Measurements from ENCODE around the gene HACE1.
A peak's percentile ranks its signal among the peaks of the same experiment; 100 is the strongest.
"Not testable (repeated sequence)": the region's sequence is repeated elsewhere in the genome, so short reads cannot be mapped to it uniquely, and the experiment has no call there.

Gene HACE1

GRCh38 chr6:104858642-104859041 is 1.1 kb downstream of the HACE1 start:
- H3K4me1 Mint-ChIP-seq (ENCODE audit: low read depth in 2 of 2), result peaks cover 6 to 10% of the 10 kb centered on the region in 2 donors
- H3K9me3 Mint-ChIP-seq, result no peaks in the 10 kb centered on the region
- peaks cover 5% of the 10 kb centered on the region for H3K36me3 Mint-ChIP-seq (ENCODE audit: insufficient read depth)
- H3K27ac Mint-ChIP-seq, result peak overlapping the region in 1 of 2 donors; percentile 89
- ATAC-seq (replicated peaks), result no peak
- peaks cover 14 to 18% of the 10 kb centered on the region in 2 donors for H3K27me3 Mint-ChIP-seq
- peak overlapping the region; percentile 87 to 91 for H3K4me3 Mint-ChIP-seq
- no peak for DNase-seq

- Mint-ChIP-seq H3K4me1 (ENCODE audit: low read depth in 2 of 2) (peaks cover 6 to 10% of the 10 kb centered on the region in 2 donors), H3K9me3 (no peaks in the 10 kb centered on the region), H3K27me3 (no peaks in the 10 kb centered on the region), H3K4me3 (no peak overlapping the region), H3K27ac (no peak overlapping the region), H3K36me3 (ENCODE audit: insufficient read depth) (peaks cover 13% of the 10 kb centered on the region)
- DNase-seq, result no peak
- no peak for ATAC-seq (replicated peaks)
Measured at GRCh38 chr6:104855507-104855906, 4.2 kb downstream of the HACE1 start.

- not testable (repeated sequence) for H3K27ac Mint-ChIP-seq; H3K4me3 Mint-ChIP-seq; ATAC-seq (replicated peaks); H3K27me3 Mint-ChIP-seq; H3K4me1 Mint-ChIP-seq (ENCODE audit: low read depth in 2 of 2); DNase-seq; H3K9me3 Mint-ChIP-seq
- peaks cover 30% of the 10 kb centered on the region for H3K36me3 Mint-ChIP-seq (ENCODE audit: insufficient read depth)
Measured at GRCh38 chr6:104847721-104848120, 12.0 kb downstream of the HACE1 start.

- ATAC-seq (replicated peaks), result no peak
- Mint-ChIP-seq H3K9me3 (no peaks in the 10 kb centered on the region), H3K36me3 (ENCODE audit: insufficient read depth) (peaks cover 3% of the 10 kb centered on the region), H3K4me1 (ENCODE audit: low read depth in 2 of 2) (no peaks in the 10 kb centered on the region), H3K27ac (no peak overlapping the region), H3K4me3 (no peak overlapping the region), H3K27me3 (no peaks in the 10 kb centered on the region)
- no peak for DNase-seq
Measured at GRCh38 chr6:104843229-104843628, 16.5 kb downstream of the HACE1 start.

- no peak overlapping the region for H3K27ac Mint-ChIP-seq
Measured at GRCh38 chr6:104837158-104837557, 22.6 kb downstream of the HACE1 start.

GRCh38 chr6:104836479-104837020 is 23.2 kb downstream of the HACE1 start:
- not testable (repeated sequence) for H3K9me3 Mint-ChIP-seq

More at GRCh38 chr6:104837158-104837557, 22.6 kb downstream of the HACE1 start:
- Mint-ChIP-seq H3K9me3 (no peaks in the 10 kb centered on the region), H3K4me1 (ENCODE audit: low read depth in 2 of 2) (peaks cover 0 to 2% of the 10 kb centered on the region in 2 donors), H3K4me3 (no peak overlapping the region), H3K27me3 (no peaks in the 10 kb centered on the region), H3K36me3 (ENCODE audit: insufficient read depth) (peaks cover 12% of the 10 kb centered on the region)
- ATAC-seq (replicated peaks) (no peak), DNase-seq (no peak)

GRCh38 chr6:104835782-104836181 is 23.9 kb downstream of the HACE1 start:
- Mint-ChIP-seq H3K27me3 (no peaks in the 10 kb centered on the region), H3K4me1 (ENCODE audit: low read depth in 2 of 2) (peaks cover 0 to 2% of the 10 kb centered on the region in 2 donors), H3K9me3 (no peaks in the 10 kb centered on the region), H3K4me3 (no peak overlapping the region), H3K27ac (no peak overlapping the region), H3K36me3 (ENCODE audit: insufficient read depth) (peaks cover 15% of the 10 kb centered on the region)
- DNase-seq, result no peak
- no peak for ATAC-seq (replicated peaks)

More at GRCh38 chr6:104836479-104837020, 23.2 kb downstream of the HACE1 start:
- not testable (repeated sequence) for ATAC-seq (replicated peaks); H3K27me3 Mint-ChIP-seq; H3K27ac Mint-ChIP-seq; H3K4me1 Mint-ChIP-seq (ENCODE audit: low read depth in 2 of 2); DNase-seq; H3K4me3 Mint-ChIP-seq
- peaks cover 15% of the 10 kb centered on the region for H3K36me3 Mint-ChIP-seq (ENCODE audit: insufficient read depth)

GRCh38 chr6:104829183-104829958 is 30.3 kb downstream of the HACE1 start:
- no peak overlapping the region for H3K4me3 Mint-ChIP-seq
- no peak for DNase-seq
- H3K27ac Mint-ChIP-seq, result no peak overlapping the region
- no peaks in the 10 kb centered on the region for H3K4me1 Mint-ChIP-seq (ENCODE audit: low read depth in 2 of 2)
- no peaks in the 10 kb centered on the region for H3K27me3 Mint-ChIP-seq
- H3K36me3 Mint-ChIP-seq (ENCODE audit: insufficient read depth), result peaks cover 15% of the 10 kb centered on the region
- no peaks in the 10 kb centered on the region for H3K9me3 Mint-ChIP-seq
- no peak for ATAC-seq (replicated peaks)

- Mint-ChIP-seq H3K27ac (no peak overlapping the region), H3K36me3 (ENCODE audit: insufficient read depth) (peaks cover 15% of the 10 kb centered on the region), H3K4me1 (ENCODE audit: low read depth in 2 of 2) (no peaks in the 10 kb centered on the region), H3K27me3 (no peaks in the 10 kb centered on the region), H3K9me3 (no peaks in the 10 kb centered on the region), H3K4me3 (no peak overlapping the region)
- ATAC-seq (replicated peaks) (no peak), DNase-seq (no peak)
Measured at GRCh38 chr6:104828478-104828877, 31.2 kb downstream of the HACE1 start.

- DNase-seq; ATAC-seq (replicated peaks); H3K27me3 Mint-ChIP-seq; H3K27ac Mint-ChIP-seq; H3K36me3 Mint-ChIP-seq (ENCODE audit: insufficient read depth); H3K9me3 Mint-ChIP-seq; H3K4me3 Mint-ChIP-seq; H3K4me1 Mint-ChIP-seq (ENCODE audit: low read depth in 2 of 2): not testable (repeated sequence)
Measured at GRCh38 chr6:104820820-104821219, 38.9 kb downstream of the HACE1 start.

- no peak for DNase-seq
- Mint-ChIP-seq H3K36me3 (ENCODE audit: insufficient read depth) (no peaks in the 10 kb centered on the region), H3K9me3 (no peaks in the 10 kb centered on the region), H3K27ac (no peak overlapping the region), H3K4me3 (no peak overlapping the region), H3K4me1 (ENCODE audit: low read depth in 2 of 2) (peaks cover 3 to 9% of the 10 kb centered on the region in 2 donors), H3K27me3 (no peaks in the 10 kb centered on the region)
- no peak for ATAC-seq (replicated peaks)
Measured at GRCh38 chr6:104816125-104816524, 43.6 kb downstream of the HACE1 start.

- Mint-ChIP-seq H3K9me3 (no peaks in the 10 kb centered on the region), H3K36me3 (ENCODE audit: insufficient read depth) (no peaks in the 10 kb centered on the region), H3K4me1 (ENCODE audit: low read depth in 2 of 2) (peaks cover 3 to 9% of the 10 kb centered on the region in 2 donors), H3K27ac (no peak overlapping the region), H3K4me3 (no peak overlapping the region), H3K27me3 (no peaks in the 10 kb centered on the region)
- ATAC-seq (replicated peaks), result no peak
- no peak for DNase-seq
Measured at GRCh38 chr6:104814743-104815142, 45.0 kb downstream of the HACE1 start.

GRCh38 chr6:104813552-104813951 is 46.2 kb downstream of the HACE1 start:
- Mint-ChIP-seq H3K27me3 (no peaks in the 10 kb centered on the region), H3K27ac (no peak overlapping the region), H3K4me3 (no peak overlapping the region), H3K9me3 (no peaks in the 10 kb centered on the region), H3K4me1 (ENCODE audit: low read depth in 2 of 2) (peaks cover 0 to 5% of the 10 kb centered on the region in 2 donors), H3K36me3 (ENCODE audit: insufficient read depth) (no peaks in the 10 kb centered on the region)
- no peak for ATAC-seq (replicated peaks)
- DNase-seq, result no peak

- H3K36me3 Mint-ChIP-seq (ENCODE audit: insufficient read depth), result no peaks in the 10 kb centered on the region
- ATAC-seq (replicated peaks) (no peak), DNase-seq (no peak)
- H3K9me3 Mint-ChIP-seq, result no peaks in the 10 kb centered on the region
- no peak overlapping the region for H3K27ac Mint-ChIP-seq
- no peak overlapping the region for H3K4me3 Mint-ChIP-seq
- H3K4me1 Mint-ChIP-seq (ENCODE audit: low read depth in 2 of 2), result no peaks in the 10 kb centered on the region
- H3K27me3 Mint-ChIP-seq, result no peaks in the 10 kb centered on the region
Measured at GRCh38 chr6:104809116-104809515, 50.6 kb downstream of the HACE1 start.
